Panc1 (cell line): ENCODE data around the gene CCL5.

Experiments
- CTCF ChIP-seq: fragments of 450-650 bp; IDR thresholded peaks from 2 replicates; pipeline ENCODE4 v1.5.1; 2017; ENCODE audit warnings: mild to moderate bottlenecking
- POLR2AphosphoS5 ChIP-seq: IDR thresholded peaks from 2 replicates; pipeline ENCODE4 v1.6.1; 2012; ENCODE audit warnings: mild to moderate bottlenecking, low read depth, low read length, moderate library complexity
- REST ChIP-seq, 2 experiments: IDR thresholded peaks; 2 replicates each; pipeline ENCODE4 v1.6.1; 2011 to 2012; ENCODE audit warnings: low read depth in 2 of 2, control low read depth in 1 of 2, low read length in 1 of 2, mild to moderate bottlenecking in 1 of 2, moderate library complexity in 1 of 2; ENCODE audit not compliant: insufficient read depth in 1 of 2
- SIN3A ChIP-seq: IDR thresholded peaks from 2 replicates; pipeline ENCODE4 v1.6.1; 2012; ENCODE audit warnings: low read depth, mild to moderate bottlenecking, low read length, moderate library complexity, borderline replicate concordance; ENCODE audit not compliant: insufficient read depth
- TCF7L2 ChIP-seq: IDR thresholded peaks from 2 replicates; pipeline ENCODE4 v1.6.1; 2011; ENCODE audit warnings: mild to moderate bottlenecking, low read depth, low read length, inconsistent platforms

DNA sequence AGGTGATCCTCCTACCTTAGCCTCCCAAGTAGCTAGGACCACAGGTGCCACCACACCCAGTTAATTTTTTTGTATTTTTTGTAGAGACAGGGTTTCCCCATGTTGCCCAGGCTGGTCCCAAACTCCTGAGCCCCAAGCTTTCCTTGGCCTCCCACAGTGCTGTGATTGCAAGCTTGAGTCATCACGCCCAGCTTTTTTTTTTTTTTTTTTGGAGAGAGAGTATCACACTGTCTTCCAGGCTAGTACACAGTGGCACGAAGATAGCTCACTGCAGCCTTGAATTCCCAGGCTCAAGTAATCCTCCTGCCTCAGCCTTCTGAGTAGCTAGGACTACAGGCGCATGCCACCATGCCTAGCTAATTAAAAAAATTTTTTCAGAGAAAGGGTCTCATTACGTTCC, 38.7 kb downstream of the CCL5 start:
- TF ChIP-seq CTCF, result no peak
- TF ChIP-seq POLR2AphosphoS5, result no peak
- no peak for TF ChIP-seq TCF7L2
- TF ChIP-seq SIN3A, result no peak
- TF ChIP-seq REST (IDR thresholded peaks at IDR 0.05; ENCODE audit: insufficient read depth in 1 of 2, low read depth in 2 of 2, low read length in 1 of 2), result no peak
